HK-2 (cell line): ENCODE measurements around the gene MATCAP1.

ENCODE experiments used
- DNase-seq: peaks from one replicate; pipeline ENCODE4 v3.0.0-alpha.2; 2018; ENCODE audit not compliant: unreplicated experiment

MATCAP1 gene

DNA sequence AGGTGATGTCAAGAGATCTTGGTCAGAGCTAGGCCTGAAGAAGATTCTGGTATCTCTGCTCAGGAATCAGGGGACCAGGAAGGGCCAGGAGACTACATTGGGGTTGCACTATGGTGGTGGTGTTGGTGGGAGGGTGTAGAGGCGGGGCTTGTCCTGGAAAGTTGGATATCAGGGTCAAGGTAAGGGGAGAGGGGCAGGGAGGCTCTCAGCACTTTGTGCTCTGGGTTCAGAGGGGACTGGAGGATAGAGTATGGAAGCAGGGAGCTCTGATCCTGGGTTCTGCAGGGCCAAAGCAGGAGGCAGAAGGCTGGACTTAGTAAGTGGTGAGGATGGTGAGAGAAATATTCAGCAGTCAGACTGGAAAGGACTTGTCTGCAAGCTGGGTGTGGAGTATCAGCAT, 10.4 kb downstream of the MATCAP1 start:
- no peak for DNase-seq

DNA sequence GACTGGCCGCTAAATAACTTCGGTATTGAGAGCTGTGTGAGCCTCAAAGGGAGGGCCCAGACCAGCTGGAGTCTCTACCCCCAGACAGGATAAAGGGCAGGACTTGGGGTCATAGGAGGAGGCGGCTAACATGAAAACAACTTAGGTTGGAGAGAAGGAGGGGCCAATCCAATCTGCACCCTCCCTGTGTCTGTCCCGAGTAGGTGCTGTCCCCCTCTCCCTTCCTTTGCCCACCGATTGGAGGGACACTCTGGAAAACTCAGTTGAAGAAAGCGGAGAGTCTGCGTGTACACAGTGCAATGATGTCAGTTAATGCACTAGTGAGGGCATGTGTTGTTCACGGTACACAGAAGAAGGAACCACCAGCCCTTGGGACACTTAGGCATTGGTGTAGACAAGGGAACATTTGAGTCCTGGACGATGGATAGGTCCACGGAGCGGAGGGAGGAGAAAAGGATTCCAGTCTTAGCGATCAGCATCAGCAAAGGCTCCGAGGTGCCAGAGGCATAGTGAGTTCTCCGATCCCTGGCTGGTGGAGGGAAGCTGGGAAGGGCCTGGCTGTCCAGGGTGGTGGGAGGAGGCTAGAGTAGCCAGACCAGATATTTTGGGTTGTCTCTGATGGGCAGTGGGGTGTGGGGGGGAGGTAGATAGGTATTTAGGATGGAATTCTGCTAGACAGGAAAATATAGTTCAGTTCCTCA, 12.7 kb downstream of the MATCAP1 start:
- no peak for DNase-seq

DNA sequence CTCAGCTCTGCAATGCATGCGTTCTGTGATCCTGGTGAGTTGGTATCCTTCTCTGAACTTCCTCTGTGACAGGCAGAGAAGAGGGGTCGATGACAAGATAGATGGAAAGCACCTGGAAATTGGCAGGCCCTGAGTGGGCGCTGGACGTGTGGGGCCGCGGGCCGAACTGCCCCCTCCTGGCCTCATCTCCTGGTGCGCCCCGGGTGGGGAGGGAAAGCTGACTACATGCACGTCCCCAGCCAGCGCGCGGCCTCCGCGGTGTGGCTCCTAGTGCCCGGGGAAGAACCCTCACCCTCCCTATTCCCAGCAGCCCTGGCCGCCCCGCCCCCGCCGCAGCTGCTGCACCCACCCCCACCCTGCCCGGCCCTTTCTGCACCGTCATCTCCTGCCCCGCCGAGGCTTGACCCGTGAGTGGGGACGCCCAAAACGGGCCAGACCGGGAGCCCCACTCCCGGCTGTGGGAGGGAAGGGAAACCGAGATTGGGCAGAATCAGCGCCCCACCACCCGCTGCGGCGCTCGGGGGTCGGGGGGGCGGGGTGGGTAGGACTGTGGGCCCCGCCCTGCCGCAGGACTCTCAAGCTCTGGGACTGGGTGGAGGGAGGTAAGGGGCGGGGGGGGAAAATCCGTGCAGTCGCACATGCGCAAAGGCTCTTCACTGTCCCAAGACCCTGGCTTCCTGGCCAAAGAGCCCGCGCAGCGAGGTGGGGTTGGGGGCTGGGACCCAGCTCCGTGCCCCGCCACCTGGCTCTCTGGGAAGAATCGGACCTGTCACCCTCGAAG, 13.4 kb downstream of the MATCAP1 start, which contains the start of gene NOL3:
Gene NOL3, plus strand, starts transcription at position 371 of the 781 bp plus-strand sequence.
- peak; percentile 97 for DNase-seq

DNA sequence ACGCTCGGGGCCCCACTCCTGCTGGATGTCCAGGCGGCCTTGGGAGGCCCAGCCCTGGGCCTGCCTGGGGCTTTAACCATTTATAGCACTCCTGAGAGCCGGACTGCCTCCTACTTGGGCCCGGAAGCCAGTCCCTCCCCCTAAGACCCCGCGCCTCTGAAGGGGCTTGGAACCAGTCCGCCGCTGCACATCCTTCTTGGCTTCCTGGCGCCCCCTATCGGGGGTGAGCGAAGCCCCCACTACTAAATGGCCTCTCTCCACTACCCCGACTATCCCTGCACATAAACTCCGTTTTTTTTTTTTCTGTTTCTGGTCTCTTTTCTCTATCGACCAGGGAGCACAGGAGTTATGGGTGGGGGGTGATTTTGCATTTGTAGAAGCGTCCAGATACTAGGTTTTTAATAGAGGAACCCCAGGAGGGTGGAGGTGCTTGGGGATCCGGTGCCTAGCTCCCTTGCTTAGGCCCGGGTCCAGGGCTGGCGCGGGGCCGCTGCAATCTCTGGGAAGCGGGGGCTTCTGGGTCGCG, 14.1 kb downstream of the MATCAP1 start:
- no peak for DNase-seq

DNA sequence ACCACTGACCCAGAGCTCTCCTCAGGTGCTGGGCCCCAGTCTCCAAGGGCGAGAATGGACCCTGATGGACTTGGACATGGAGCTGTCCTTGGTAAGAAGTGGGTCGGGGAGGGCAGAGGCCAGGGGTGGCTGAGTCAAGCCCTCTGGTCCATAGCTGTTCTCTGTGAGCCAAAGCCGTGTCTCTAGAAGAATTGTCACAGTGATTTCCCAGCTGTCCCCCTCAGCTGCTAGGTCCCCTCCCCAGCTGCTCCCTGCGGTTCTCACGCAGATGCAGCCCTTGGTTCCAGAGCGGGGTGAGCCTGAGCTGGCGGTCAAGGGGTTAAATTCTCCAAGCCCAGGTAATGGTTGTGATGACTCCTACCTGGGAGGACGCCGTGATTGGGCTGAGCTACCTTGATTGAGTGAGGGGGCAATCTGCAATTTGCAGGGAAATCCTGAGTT, 14.7 kb downstream of the MATCAP1 start:
- no peak for DNase-seq

DNA sequence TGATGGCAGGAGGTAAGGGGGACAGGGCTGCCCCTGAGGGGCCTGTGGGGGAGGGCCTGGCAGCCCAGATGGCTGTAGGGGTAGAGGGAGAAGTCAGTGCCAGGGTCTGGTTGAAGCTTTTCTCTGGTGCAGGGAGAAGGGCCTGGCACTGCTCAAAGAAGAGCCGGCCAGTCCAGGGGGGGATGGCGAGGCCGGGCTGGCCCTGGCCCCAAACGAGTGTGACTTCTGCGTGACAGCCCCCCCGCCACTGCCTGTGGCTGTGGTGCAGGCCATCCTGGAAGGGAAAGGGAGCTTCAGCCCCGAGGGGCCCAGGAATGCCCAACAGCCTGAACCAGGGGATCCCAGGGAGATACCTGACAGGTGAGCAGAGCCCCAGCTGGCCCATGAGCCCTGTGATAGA, 16.2 kb downstream of the MATCAP1 start:
- no peak for DNase-seq

DNA sequence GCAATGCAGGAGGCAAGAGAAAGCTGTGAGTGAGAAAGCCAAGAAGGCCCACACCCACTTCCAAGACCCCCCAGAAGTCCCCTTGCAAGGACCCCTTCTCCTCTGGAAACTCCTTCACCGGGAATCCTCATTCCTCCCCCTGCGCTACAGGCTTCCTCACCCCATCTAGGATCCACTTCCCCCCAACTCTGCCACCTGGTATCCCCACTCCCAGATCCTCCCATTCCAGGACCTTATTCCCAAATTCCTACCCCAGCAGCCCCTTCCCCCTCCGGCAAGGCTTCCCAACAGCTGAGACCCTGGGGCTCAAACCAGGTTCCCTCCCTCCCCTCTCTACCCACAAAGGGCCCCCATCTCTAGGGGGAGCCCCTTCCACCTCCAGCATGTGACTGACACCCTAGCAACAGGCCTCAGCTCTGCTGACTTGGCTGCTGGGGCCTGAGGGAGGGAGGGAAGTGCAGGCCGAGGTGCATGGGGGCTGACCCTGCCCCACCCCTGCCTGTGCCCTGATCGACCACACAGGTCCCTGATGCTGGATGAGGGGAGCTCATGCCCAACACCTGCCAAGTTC, 17.1 kb downstream of the MATCAP1 start:
- DNase-seq, result no peak

DNA sequence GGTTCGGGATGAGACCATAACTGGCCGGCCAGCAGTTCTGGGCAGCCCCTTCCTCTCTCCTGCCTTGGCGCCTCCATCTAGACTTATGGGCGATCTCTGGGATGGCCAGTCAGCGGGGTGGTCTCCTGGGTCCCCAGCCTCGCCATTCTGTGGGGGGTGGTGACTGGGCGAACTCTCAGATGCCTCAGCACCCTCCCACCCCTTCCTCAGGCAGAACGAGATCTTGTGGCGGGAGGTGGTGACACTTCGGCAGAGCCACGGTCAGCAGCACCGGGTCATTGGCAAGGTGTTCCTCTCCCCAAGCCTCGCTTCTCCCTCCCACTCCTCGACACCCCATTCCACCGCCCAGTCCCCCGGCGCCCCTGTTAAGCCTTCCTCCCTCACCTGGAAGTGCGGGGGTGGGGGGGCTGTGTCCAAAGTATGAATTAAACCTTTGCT, 17.6 kb downstream of the MATCAP1 start:
- no peak for DNase-seq

DNA sequence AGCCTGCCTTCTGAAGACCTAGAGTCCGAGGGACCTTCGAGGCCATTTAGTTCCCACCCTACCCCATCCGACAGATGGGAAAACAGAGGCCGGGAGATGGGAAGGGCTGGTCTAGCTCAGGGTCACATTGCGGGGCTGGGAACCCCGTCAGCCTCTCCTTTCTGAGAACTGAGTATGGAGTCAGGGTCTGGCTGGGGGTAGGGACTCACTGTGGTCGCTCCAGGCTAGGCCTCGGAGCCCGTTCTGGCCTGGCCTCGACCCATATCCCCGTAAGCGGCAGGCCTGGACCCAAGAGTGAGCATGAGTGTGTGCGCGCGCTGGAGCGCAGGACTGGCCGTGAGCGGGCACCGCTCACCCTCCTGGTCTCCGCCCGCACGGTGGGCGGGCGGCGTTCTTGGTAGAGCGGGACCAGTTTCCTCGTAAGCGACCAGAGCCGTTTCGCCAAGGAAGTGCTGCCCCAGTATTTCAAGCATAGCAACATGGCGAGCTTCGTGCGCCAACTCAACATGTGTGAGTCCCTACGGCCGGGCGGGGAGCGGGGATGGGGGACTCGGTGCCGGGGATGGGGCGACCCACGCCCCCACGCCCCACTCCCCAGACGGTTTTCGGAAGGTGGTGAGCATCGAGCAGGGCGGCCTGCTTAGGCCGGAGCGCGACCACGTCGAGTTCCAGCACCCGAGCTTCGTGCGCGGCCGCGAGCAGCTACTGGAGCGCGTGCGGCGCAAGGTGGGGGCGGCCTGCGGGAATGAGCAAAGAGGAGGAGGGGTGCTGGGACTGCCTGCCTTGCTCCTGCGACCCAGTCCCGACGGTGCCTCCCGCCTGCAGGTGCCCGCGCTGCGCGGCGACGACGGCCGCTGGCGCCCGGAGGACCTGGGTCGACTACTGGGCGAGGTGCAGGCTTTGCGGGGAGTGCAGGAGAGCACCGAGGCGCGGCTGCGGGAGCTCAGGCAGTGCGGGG, 18.4 kb downstream of the MATCAP1 start:
- DNase-seq, result no peak

DNA sequence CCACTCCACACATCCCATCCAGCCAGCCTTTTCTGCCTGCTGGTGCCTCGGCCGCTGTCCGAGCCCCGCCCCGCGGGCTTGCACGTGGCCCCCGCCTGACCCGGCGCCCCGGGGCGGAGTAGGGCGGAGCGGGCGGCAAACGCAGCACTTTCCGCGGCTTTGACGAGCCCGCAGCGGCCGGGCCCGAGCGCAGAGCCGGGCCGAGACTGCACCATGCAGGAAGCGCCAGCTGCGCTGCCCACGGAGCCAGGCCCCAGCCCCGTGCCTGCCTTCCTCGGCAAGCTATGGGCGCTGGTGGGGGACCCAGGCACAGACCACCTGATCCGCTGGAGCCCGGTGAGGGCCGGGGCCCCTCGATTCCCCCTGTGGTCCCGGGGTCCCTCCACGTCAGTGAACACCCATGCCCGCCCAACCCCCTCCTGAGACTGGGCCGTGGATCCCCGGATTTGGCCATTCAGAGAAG, 19.1 kb downstream of the MATCAP1 start, which contains the start of gene HSF4:
Gene HSF4, plus strand, starts transcription at position 147 of the 463 bp plus-strand sequence. Its CDS starts 67 bp downstream, at position 214.
- peak; percentile 66 for DNase-seq

DNA sequence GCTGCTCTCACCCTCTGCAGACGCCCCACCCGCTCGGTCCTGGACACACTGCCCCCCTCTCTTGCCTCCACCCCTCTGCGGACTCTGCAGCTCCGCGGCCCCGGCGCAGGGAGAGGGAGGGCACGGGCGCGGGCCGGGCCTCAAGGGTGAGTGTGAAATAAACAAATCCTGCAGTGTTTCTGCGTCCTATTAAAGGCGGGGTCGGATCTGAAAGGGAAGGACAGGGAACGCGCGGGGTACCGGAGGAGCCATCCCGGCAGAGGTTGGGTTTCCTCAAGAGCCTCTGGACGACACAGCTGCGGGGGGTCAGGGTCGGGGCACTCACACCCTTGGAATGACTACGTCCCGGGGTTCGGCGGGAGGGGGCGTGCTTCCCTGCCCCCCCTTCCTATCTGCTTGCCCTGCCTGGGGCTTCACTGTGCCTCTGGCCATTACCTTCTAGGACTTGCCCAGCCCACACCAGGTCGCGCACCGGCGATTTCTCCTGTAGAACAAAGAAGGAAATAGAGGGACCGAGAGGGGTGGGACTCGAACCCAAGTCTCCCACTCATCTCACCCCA, 19.7 kb downstream of the MATCAP1 start:
- DNase-seq, result no peak

DNA sequence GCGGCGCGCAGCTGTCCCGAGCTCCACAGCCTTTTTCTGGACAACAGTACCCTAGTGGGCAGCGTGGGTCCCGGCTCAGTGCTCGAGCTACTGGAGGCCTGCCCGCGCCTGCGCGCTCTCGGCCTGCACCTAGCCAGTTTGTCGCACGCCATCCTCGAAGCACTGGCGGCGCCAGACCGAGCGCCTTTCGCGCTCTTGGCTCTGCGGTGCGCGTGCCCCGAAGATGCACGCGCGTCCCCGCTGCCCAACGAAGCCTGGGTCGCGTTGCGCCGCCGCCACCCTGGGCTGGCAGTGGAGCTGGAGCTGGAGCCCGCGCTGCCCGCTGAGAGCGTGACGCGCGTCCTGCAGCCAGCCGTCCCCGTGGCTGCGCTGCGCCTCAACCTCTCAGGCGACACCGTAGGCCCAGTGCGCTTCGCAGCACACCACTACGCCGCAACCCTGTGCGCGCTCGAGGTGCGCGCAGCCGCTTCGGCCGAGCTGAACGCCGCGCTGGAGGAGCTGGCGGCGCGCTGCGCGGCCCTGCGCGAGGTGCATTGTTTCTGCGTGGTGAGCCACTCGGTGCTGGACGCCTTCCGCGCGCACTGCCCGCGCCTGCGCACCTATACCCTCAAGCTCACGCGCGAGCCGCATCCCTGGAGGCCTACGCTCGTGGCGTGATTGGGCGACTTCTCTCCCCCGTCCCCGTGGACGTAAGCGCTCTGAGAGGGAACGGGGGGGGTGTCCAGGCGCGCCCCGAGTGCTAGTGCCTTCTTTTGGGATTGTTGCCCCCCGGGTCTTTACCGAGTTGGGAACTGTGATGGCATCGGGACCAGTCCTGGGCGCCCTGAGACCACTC, 20.4 kb downstream of the MATCAP1 start:
- DNase-seq, result no peak

DNA sequence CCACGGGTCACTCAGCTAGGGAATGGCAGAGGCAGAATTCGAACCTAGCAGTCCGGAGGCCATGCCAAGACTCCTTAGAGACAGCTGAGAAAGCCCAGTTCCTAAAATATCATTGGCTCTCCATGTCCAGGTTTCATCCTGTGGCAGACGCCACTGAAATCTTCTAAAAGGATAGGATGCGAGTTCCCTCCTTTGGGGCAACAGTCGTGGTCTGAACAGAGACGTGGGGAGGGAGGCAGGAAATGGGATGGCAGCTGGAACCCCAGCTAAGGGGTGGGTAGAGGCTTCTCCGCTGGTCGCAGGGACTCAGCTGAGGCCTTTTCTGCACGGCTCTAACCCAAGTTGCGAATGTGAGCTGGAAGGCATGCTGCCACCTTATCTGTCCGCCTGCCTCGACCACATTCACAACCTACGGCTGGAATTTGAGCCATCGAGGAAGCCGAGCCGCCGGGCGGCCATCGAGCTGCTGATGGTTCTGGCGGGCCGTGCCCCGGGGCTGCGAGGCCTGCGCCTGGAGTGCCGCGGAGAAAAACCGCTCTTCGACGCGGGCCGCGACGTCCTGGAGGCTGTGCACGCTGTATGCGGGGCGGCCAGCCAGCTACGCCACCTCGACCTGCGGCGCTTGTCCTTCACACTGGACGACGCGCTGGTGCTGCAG, 21.1 kb downstream of the MATCAP1 start:
- no peak for DNase-seq

DNA sequence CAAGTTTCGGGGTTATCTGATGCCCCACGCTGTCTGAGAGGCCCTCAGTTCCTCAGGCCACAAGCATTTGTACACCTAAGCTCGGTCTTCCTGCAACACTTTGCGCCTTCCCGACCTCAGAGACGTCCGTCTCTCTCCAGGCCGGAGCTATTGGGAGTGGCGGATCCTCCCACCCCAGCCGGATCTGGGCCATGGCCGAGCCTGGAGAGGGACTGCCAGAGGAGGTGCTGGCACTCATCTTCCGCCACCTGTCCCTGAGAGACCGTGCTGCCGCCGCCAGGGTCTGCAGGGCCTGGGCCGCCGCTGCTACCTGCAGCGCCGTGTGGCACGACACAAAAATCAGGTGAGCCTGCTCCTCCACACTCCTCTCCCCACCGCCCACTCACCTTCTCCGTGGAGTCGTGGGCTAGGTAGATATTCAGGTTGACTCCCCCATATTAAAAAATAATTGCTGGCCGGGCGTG, 22.1 kb downstream of the MATCAP1 start:
- DNase-seq, result no peak

DNA sequence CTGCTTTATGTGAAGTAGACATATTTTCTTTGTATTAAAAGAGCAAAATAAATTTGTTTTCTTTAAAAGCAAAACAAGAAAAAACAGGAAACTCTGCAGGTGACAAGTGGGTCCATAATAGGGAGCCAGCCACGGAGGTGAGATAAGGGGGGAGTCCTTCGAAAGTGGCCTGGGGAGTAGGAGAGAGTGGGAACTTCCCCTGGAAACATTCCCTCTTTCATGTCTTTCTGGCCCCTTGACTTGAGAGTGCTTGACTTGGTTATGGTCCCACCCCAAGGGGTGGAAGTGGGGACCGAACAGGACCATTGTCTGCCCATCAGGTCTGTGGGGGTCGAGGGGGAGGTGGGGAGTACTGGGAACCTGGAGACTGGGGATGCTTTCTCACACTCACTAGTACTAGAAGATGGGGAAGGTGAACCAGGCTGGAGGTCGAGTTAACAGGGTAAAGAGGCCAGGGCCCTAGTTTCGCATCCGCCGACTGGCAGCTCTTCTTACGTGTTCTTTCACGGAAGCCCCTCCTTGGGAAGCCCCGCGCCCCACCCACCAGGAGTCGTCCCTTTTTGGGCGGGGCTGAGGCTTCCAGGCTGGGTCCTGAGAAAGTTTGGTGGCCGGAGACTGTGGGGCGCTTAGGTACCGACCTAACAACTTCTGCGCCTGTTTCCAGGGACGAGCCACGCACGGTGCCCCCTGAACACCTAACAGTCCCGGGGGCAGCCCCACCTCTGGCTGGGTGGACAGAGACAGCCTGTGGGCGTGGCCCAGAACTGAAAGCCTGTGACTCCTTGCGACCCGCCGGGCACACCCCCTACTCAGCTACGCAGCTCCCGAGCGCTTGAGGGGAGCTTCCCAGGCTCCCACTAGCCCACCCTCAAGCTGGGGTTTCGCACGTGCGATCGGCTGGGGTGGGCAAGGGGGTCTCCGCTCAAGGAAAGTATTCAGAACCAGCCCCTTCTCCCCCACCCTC, 24.8 kb downstream of the MATCAP1 start:
- DNase-seq, result no peak

DNA sequence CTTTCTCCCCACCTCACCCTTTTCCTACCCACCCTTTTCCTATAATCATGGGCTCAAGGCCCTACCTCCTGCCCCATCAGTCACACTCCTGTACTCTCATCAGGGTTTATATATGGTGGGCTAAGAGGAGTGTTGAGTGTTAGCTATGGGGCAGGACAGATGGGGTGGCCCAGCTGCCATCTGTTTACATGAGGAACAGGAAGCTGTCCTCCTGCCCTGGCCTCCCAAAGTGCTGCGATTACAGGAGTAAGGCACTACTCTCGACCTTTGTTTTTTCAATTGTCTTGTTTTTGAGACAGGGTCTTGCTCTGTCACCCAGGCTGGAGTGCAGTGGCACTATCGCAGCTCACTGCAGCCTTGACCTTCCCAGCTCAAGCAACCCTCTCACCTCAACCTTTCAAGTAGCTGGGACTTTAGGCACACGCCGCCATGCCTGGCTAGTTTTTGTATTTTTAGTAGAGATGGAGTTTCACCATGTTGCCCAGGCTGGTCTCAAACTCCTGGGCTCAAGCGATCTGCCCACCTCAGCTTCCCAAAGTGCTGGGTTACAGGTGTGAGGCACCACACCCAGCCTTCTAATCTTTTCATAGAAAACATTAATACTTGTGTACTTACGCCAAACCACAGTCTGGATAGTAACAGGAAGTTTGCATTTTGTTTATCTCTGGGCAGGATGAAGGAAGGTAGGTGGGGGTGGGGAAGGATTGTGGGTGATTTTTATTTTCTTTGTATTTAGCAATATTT, 25.7 kb downstream of the MATCAP1 start:
- no peak for DNase-seq

DNA sequence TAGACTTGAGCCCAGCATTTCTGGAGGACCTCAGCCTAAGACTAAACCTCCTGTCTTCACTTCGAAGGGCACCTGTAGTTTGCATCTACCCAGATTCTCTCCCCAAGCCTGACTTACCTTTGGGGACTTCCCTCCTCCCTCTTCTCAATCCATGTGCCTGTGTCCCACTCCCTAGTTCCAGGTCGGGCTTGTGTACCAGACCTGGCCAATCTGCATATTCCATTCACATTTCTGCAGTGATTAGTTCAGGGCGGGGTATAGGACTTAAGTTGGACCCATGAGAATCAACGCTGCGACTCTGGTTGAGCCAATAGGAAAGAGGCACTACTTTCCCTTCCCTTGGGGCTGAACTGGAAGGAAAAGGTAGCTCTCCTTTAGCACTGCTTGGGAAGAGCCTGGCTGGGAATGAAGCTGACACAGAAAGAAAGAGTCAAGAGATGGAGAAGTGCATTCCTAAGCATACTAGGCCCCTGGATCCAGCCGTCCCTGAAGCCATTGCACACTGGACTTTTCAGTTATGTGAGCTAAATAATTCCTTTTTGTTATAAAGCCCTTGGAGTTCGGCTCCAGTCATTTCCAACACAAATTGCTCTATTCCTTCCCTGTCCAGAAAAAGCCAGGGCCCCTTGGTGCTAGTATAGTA, 26.5 kb downstream of the MATCAP1 start:
- no peak for DNase-seq
